HL-60 (cell line): ENCODE results near the gene INO80.

Experiments used
- DNase-seq, 2 experiments: peaks; one replicate each; pipeline ENCODE4 v3.0.0-alpha.2; 2010 to 2020; ENCODE audit warnings: low read depth in 1 of 2, low spot score in 1 of 2
- H3K27ac ChIP-seq: fragments of 250-450 bp; sonication (Bioruptor Pico); replicated peaks from 2 replicates; pipeline ENCODE4 v1.5.1; 2020; ENCODE audit warnings: mild to moderate bottlenecking, moderate library complexity
- H3K27me3 ChIP-seq: fragments of 250-450 bp; sonication (Bioruptor Pico); 2 replicates; pipeline ENCODE4 v1.5.1; 2021; ENCODE audit warnings: mild to moderate bottlenecking, moderate library complexity; ENCODE audit not compliant: insufficient read depth, poor library complexity, severe bottlenecking
- H3K4me3 ChIP-seq: replicated peaks from 2 replicates; pipeline ENCODE4 v1.5.1; 2011; ENCODE audit warnings: mild to moderate bottlenecking, control low read depth, low read length; ENCODE audit not compliant: insufficient read depth
- GABPA ChIP-seq: IDR thresholded peaks from 2 replicates; pipeline ENCODE4 v1.6.1; 2012; ENCODE audit warnings: low read depth
- POLR2AphosphoS5 ChIP-seq: IDR thresholded peaks from 2 replicates; pipeline ENCODE4 v1.6.1; 2012; ENCODE audit warnings: low read depth
- SPI1 ChIP-seq: IDR thresholded peaks from 2 replicates; pipeline ENCODE4 v1.6.1; 2012; ENCODE audit warnings: low read depth, mild to moderate bottlenecking, borderline replicate concordance
- TF ChIP-seq, protein P1 (sequence below): IDR thresholded peaks from 2 replicates; pipeline ENCODE4 v1.6.1; 2012; ENCODE audit warnings: low read depth; ENCODE audit not compliant: insufficient replicate concordance
- TF ChIP-seq, protein P2 (sequence below): IDR thresholded peaks from one replicate; pipeline ENCODE4 v1.5.1; 2011; ENCODE audit warnings: low read length, control low read depth, inconsistent platforms; ENCODE audit not compliant: insufficient read depth

INO80 gene

DNA sequence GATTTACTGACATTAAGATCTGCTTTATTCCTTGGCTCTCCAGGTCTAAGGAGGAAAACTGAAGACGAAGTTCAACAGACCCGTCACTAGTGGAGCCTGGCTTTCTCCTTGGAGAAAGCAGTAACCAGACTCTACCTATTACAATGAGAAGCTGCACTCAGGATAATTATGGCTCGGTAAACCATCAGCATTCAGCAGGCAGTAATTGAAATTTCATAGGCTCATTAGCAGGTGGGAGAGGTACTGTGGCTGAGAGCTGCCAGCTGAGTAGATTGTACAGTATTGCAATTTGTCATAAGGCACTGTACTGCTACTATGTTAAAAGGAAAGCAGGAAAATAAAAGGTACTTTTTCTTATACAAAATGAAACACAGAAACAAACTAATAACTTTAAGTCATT lies 111.6 kb downstream of the INO80 start:
- no peak for TF ChIP-seq POLR2AphosphoS5
- no peak for TF ChIP-seq GABPA
- TF ChIP-seq, protein P1, sequence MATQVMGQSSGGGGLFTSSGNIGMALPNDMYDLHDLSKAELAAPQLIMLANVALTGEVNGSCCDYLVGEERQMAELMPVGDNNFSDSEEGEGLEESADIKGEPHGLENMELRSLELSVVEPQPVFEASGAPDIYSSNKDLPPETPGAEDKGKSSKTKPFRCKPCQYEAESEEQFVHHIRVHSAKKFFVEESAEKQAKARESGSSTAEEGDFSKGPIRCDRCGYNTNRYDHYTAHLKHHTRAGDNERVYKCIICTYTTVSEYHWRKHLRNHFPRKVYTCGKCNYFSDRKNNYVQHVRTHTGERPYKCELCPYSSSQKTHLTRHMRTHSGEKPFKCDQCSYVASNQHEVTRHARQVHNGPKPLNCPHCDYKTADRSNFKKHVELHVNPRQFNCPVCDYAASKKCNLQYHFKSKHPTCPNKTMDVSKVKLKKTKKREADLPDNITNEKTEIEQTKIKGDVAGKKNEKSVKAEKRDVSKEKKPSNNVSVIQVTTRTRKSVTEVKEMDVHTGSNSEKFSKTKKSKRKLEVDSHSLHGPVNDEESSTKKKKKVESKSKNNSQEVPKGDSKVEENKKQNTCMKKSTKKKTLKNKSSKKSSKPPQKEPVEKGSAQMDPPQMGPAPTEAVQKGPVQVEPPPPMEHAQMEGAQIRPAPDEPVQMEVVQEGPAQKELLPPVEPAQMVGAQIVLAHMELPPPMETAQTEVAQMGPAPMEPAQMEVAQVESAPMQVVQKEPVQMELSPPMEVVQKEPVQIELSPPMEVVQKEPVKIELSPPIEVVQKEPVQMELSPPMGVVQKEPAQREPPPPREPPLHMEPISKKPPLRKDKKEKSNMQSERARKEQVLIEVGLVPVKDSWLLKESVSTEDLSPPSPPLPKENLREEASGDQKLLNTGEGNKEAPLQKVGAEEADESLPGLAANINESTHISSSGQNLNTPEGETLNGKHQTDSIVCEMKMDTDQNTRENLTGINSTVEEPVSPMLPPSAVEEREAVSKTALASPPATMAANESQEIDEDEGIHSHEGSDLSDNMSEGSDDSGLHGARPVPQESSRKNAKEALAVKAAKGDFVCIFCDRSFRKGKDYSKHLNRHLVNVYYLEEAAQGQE, result no peak
- TF ChIP-seq, protein P2, sequence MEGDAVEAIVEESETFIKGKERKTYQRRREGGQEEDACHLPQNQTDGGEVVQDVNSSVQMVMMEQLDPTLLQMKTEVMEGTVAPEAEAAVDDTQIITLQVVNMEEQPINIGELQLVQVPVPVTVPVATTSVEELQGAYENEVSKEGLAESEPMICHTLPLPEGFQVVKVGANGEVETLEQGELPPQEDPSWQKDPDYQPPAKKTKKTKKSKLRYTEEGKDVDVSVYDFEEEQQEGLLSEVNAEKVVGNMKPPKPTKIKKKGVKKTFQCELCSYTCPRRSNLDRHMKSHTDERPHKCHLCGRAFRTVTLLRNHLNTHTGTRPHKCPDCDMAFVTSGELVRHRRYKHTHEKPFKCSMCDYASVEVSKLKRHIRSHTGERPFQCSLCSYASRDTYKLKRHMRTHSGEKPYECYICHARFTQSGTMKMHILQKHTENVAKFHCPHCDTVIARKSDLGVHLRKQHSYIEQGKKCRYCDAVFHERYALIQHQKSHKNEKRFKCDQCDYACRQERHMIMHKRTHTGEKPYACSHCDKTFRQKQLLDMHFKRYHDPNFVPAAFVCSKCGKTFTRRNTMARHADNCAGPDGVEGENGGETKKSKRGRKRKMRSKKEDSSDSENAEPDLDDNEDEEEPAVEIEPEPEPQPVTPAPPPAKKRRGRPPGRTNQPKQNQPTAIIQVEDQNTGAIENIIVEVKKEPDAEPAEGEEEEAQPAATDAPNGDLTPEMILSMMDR, result no peak
- no peak for TF ChIP-seq SPI1
- H3K27ac ChIP-seq, result no peak overlapping the region
- DNase-seq, result no peak
- no peak overlapping the region for H3K4me3 ChIP-seq
- H3K27me3 ChIP-seq, result no peaks in the 10 kb centered on the region

DNA sequence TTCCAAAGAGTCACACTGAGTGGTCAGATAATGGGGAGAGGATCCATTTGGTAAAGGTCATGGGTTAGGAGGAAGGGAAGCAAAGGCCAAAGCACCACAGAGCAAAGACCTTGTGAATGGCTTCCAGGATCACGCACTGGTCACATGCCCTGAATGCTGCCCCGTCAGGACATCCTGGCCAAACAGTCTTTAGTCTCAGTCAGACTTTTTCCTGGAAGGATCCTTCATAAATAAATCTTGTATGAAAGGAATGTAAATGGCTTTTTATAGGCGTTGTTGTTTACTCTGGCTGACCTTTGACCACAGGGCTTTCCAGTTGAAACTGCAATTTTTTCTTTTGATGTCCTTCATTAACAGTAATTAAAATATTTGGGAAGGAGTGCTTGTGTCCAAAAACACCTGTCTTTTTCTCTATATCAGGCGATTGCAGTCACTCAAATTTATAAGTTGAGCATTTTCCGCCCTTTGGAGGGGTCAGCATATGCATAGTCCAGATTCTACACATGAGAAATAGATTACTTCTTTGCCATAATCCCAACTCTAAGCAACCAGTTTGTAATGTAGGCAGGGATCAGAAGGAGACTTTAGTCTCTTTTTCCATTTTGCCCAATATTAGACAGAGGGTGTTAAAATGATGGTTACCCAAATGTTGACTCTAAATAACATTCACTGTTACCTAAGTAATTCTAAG lies 114.4 kb downstream of the INO80 start:
- DNase-seq, result no peak
- no peak overlapping the region for H3K27ac ChIP-seq

DNA sequence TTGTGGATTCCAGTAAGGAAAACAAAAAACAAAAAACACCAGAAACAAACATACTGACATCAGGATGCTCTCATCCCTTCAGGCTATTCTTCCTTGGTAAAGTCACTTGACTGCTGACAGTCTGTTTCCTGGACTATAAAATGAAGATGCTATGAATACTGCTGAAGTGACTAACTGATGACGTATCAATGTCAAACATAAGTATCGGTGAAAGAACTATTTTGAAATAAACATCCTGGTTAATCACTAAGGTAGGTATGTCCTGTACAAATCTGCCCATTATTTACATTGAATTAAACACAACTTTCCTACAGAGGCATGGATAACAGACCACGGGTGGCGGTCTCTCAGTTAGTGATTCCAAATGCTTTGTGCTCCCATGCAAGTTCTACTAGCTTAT lies 116.9 kb downstream of the INO80 start:
- Histone ChIP-seq H3K4me3 (no peak overlapping the region), H3K27ac (no peak overlapping the region), H3K27me3 (no peaks in the 10 kb centered on the region)
- DNase-seq, result no peak
- TF ChIP-seq GABPA, result no peak

More for the DNA sequence above, 114.4 kb downstream of the INO80 start:
- TF ChIP-seq, protein P1, result no peak
- TF ChIP-seq GABPA (no peak), SPI1 (no peak), POLR2AphosphoS5 (no peak)
- TF ChIP-seq, protein P2, result no peak
- Histone ChIP-seq H3K27me3 (no peaks in the 10 kb centered on the region), H3K4me3 (no peak overlapping the region)

DNA sequence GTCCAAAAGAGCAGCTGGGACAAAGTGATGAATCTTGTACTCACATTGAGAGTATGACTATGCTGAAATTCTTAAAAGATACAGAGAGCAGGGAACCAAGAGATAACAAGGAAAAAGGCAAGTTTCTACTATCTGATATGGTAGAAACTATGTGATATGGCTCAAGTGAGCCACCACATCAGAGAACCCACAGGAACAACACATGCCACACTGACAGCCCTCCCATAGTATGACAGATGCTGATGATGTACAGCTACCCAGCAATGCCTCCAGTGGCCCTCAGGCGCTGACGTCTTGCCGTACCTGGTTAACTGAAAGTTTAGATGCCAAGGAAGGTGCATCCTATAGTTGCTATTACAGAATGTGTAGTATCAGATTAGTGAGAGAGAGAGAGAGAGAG lies 120.4 kb downstream of the INO80 start:
- TF ChIP-seq SPI1 (no peak), POLR2AphosphoS5 (no peak), GABPA (no peak)
- TF ChIP-seq, protein P2, result no peak
- TF ChIP-seq, protein P1, result no peak
- Histone ChIP-seq H3K4me3 (no peak overlapping the region), H3K27me3 (no peaks in the 10 kb centered on the region), H3K27ac (no peak overlapping the region)
- no peak for DNase-seq
